H1 (cell line): ENCODE data around the gene ENPEP. TPM values are rescaled to one million over a fixed set of nuclear protein-coding genes. Genes with fewer than 3 reads are reported as not detected.
A peak's percentile ranks its signal among the peaks of the same experiment; 100 is the strongest.

Experiments
- CTCF ChIA-PET: fragments of 300-600 bp; sonication (Branson Sonifier 250); formaldehyde crosslinking; loops from one replicate; lab custom pipeline; 2021; ENCODE audit not compliant: partially characterized antibody; lab: Charles Lee
- POLR2A ChIA-PET: fragments of 300-600 bp; sonication (Branson Sonifier 250); formaldehyde crosslinking; loops from one replicate; lab custom pipeline; 2021; ENCODE audit warnings: inconsistent platforms; ENCODE audit not compliant: partially characterized antibody; lab: Charles Lee
- DNase-seq, 2 experiments: peaks; one replicate each; pipeline versions ENCODE4 v3.0.0 to v3.0.0-alpha.2; 2010 to 2022; ENCODE audit warnings: low spot score in 2 of 2, low read depth in 1 of 2, mixed read lengths in 1 of 2
- FAIRE-seq: peaks from 2 replicates; lab custom pipeline; 2011; peaks lifted over from hg19 to GRCh38; lab: Jason Lieb, UNC
- H2AFZ ChIP-seq: 2 replicates; pipeline ENCODE4 v1.8.1; 2012; ENCODE audit warnings: low read length, inconsistent platforms
- H2AK5ac ChIP-seq: 2 replicates; pipeline ENCODE4 v1.6.1; 2013; ENCODE audit warnings: low read depth, low read length
- H2BK120ac ChIP-seq: replicated peaks from 2 replicates; pipeline ENCODE3; 2013; ENCODE audit warnings: low read depth, low read length, inconsistent platforms
- H2BK12ac ChIP-seq: 2 replicates; pipeline ENCODE4 v1.6.1; 2013; ENCODE audit warnings: low read depth, low read length
- H2BK15ac ChIP-seq: 2 replicates; pipeline ENCODE4 v1.6.1; 2013; ENCODE audit warnings: low read length
- H2BK20ac ChIP-seq: 2 replicates; pipeline ENCODE4 v1.6.1; 2013; ENCODE audit warnings: low read length
- H2BK5ac ChIP-seq: 2 replicates; pipeline ENCODE4 v1.6.1; 2013; ENCODE audit warnings: low read depth, low read length
- H3K14ac ChIP-seq: 2 replicates; pipeline ENCODE4 v1.6.1; 2013; ENCODE audit warnings: inconsistent platforms; ENCODE audit not compliant: insufficient read length
- H3K18ac ChIP-seq: 2 replicates; pipeline ENCODE4 v1.6.1; 2013; ENCODE audit warnings: low read length; ENCODE audit errors: extremely low read depth
- H3K23ac ChIP-seq: 2 replicates; pipeline ENCODE4 v1.6.1; 2013; ENCODE audit warnings: inconsistent platforms; ENCODE audit not compliant: insufficient read length
- H3K23me2 ChIP-seq: 2 replicates; pipeline ENCODE4 v1.6.1; 2013; ENCODE audit warnings: low read depth, low read length
- H3K27ac ChIP-seq: 2 replicates; pipeline ENCODE4 v1.6.1; 2011; ENCODE audit warnings: low read depth, low read length, inconsistent platforms
- H3K27me3 ChIP-seq, 4 experiments: replicated peaks in 1 of 4; 1 replicate in 1 of 4; 2 replicates in 3 of 4; pipeline versions ENCODE4 v1.6.1 to v1.8.1; 2011 to 2013; ENCODE audit warnings: low read length in 3 of 4, mild to moderate bottlenecking in 3 of 4, inconsistent platforms in 2 of 4, mixed read lengths in 2 of 4, moderate library complexity in 1 of 4; ENCODE audit not compliant: control insufficient read depth in 3 of 4, insufficient read depth in 3 of 4; ENCODE audit errors: extremely low read depth in 1 of 4
- H3K36me3 ChIP-seq, 4 experiments: 2 replicates each; pipeline versions ENCODE4 v1.6.1 to v1.8.1; 2011 to 2013; ENCODE audit warnings: mild to moderate bottlenecking in 4 of 4, low read length in 3 of 4, moderate library complexity in 2 of 4, control low read depth in 1 of 4, inconsistent platforms in 1 of 4; ENCODE audit not compliant: insufficient read depth in 4 of 4, control insufficient read depth in 2 of 4
- H3K4ac ChIP-seq: replicated peaks from 2 replicates; pipeline ENCODE3; 2013; ENCODE audit warnings: low read length, low read depth, mixed read lengths, inconsistent platforms; ENCODE audit not compliant: insufficient read length
- H3K4me1 ChIP-seq, 4 experiments: replicated peaks in 1 of 4; 1 replicate in 1 of 4; 2 replicates in 3 of 4; pipeline versions ENCODE4 v1.6.1 to v1.8.1; 2011 to 2013; ENCODE audit warnings: low read length in 3 of 4, inconsistent platforms in 2 of 4, mixed read lengths in 1 of 4; ENCODE audit not compliant: insufficient read depth in 4 of 4, control insufficient read depth in 3 of 4
- H3K4me2 ChIP-seq, 2 experiments: 2 replicates each; pipeline versions ENCODE4 v1.6.1 to v1.8.1; 2011 to 2013; ENCODE audit warnings: low read depth in 2 of 2, low read length in 2 of 2, control low read depth in 1 of 2, inconsistent platforms in 1 of 2, mild to moderate bottlenecking in 1 of 2; ENCODE audit not compliant: insufficient read depth in 1 of 2
- H3K4me3 ChIP-seq, 4 experiments: fragments of 200-600, 300-600 bp in 1 of 4; sonication (generic), shearing (Covaris generic), sonication (Bioruptor Twin) in 1 of 4; 2 replicates each; pipeline versions ENCODE4 v1.5.1 to v1.8.1; 2011 to 2016; ENCODE audit warnings: low read length in 4 of 4, low read depth in 3 of 4, control low read depth in 2 of 4, inconsistent platforms in 2 of 4, mild to moderate bottlenecking in 2 of 4, mixed read lengths in 1 of 4, moderate library complexity in 1 of 4; ENCODE audit not compliant: insufficient read depth in 2 of 4; ENCODE audit errors: extremely low read depth in 1 of 4
- H3K56ac ChIP-seq: replicated peaks from 2 replicates; pipeline ENCODE3; 2013; ENCODE audit warnings: low read depth, mild to moderate bottlenecking, mixed read lengths, low read length, inconsistent platforms; ENCODE audit not compliant: insufficient read length
- H3K79me1 ChIP-seq: 2 replicates; pipeline ENCODE4 v1.6.1; 2013; ENCODE audit warnings: low read depth, low read length, control low read depth
- H3K79me2 ChIP-seq, 2 experiments: 2 replicates each; pipeline versions ENCODE4 v1.6.1 to v1.8.1; 2012 to 2013; ENCODE audit warnings: low read length in 2 of 2, mild to moderate bottlenecking in 2 of 2, inconsistent platforms in 1 of 2; ENCODE audit not compliant: insufficient read depth in 2 of 2, control insufficient read depth in 1 of 2
- H3K9ac ChIP-seq, 4 experiments: replicated peaks in 1 of 4; 1 replicate in 1 of 4; 2 replicates in 3 of 4; pipeline versions ENCODE4 v1.6.1 to v1.8.1; 2011 to 2013; ENCODE audit warnings: low read depth in 3 of 4, low read length in 3 of 4, control low read depth in 2 of 4, mild to moderate bottlenecking in 2 of 4, moderate library complexity in 2 of 4, inconsistent platforms in 1 of 4; ENCODE audit errors: extremely low read depth in 1 of 4
- H3K9me3 ChIP-seq, 2 experiments: 2 replicates each; pipeline versions ENCODE4 v1.6.1 to v1.8.1; 2012 to 2013; ENCODE audit warnings: mild to moderate bottlenecking in 2 of 2, moderate library complexity in 2 of 2, control low read depth in 1 of 2, inconsistent platforms in 1 of 2, low read depth in 1 of 2, low read length in 1 of 2, mixed read lengths in 1 of 2; ENCODE audit not compliant: insufficient read depth in 2 of 2
- H4K20me1 ChIP-seq, 2 experiments: replicated peaks in 1 of 2; 2 replicates each; pipeline versions ENCODE3 to v1.8.1; 2011 to 2013; ENCODE audit warnings: inconsistent platforms in 2 of 2, low read length in 2 of 2, mild to moderate bottlenecking in 1 of 2; ENCODE audit not compliant: insufficient read depth in 2 of 2, control insufficient read depth in 1 of 2
- H4K5ac ChIP-seq: 2 replicates; pipeline ENCODE4 v1.6.1; 2013; ENCODE audit warnings: low read length, low read depth, mixed read lengths, inconsistent platforms; ENCODE audit not compliant: insufficient read length
- H4K8ac ChIP-seq: 2 replicates; pipeline ENCODE4 v1.8.0; 2013; ENCODE audit warnings: mild to moderate bottlenecking, moderate library complexity, low read length, inconsistent platforms; ENCODE audit not compliant: insufficient read depth; ENCODE audit errors: extremely low read depth
- H4K91ac ChIP-seq: replicated peaks from 2 replicates; pipeline ENCODE3; 2013; ENCODE audit warnings: low read length, mixed read lengths, inconsistent platforms; ENCODE audit not compliant: insufficient read length
- ASH2L ChIP-seq: fragments of 200-600, 300-600 bp; sonication (generic); IDR thresholded peaks from one replicate; pipeline ENCODE4 v1.7.1; 2017; ENCODE audit warnings: low read length
- BCL11A ChIP-seq, 2 experiments: IDR thresholded peaks; one replicate each; pipeline ENCODE4 v1.6.1; 2011; ENCODE audit warnings: low read depth in 2 of 2, low read length in 2 of 2, mild to moderate bottlenecking in 2 of 2
- CBX5 ChIP-seq: fragments of 300-800, 300-1000 bp; sonication (generic); IDR thresholded peaks from 2 replicates; pipeline ENCODE4 v1.7.1; 2016; ENCODE audit warnings: antibody characterized with exemption, low read length, low read depth
- CEBPB ChIP-seq: IDR thresholded peaks from 2 replicates; pipeline ENCODE4 v1.6.1; 2012; ENCODE audit warnings: low read depth, low read length
- HDAC6 ChIP-seq: IDR thresholded peaks from one replicate; pipeline ENCODE4 v1.7.1; 2012; ENCODE audit warnings: low read depth, mild to moderate bottlenecking, inconsistent platforms, low read length, moderate library complexity
- RXRA ChIP-seq: IDR thresholded peaks from 2 replicates; pipeline ENCODE4 v1.6.1; 2011; ENCODE audit warnings: low read depth, mild to moderate bottlenecking, low read length, moderate library complexity; ENCODE audit not compliant: insufficient read depth
- WGBS, 2 experiments: shearing (Covaris generic) in 1 of 2; methylation state at CpG; one replicate each; pipeline versions ENCODE4 v1.1.6 to v1.1.7; 2013 to 2015; ENCODE audit warnings: low lambda C conversion rate in 2 of 2, mixed read lengths in 2 of 2, inconsistent platforms in 1 of 2, low coverage in 1 of 2, missing lambda C conversion rate in 1 of 2; ENCODE audit not compliant: insufficient replicate concordance in 2 of 2, insufficient coverage in 1 of 2, insufficient read length in 1 of 2; ENCODE audit errors: extremely low coverage in 1 of 2, missing lambda C conversion rate in 1 of 2; 5-methylcytosine and 5-hydroxymethylcytosine counted together
- polyA plus RNA-seq, 7 experiments: library from polyadenylated mRNA; depleted of rRNA in 3 of 7; stranded (reverse) in 5 of 7; unstranded in 2 of 7; fragments of >200 nt in 5 of 7; fragments of 200-250 nt in 2 of 7; gene quantifications; 1 replicate in 5 of 7; 2 replicates in 1 of 7; 4 replicates in 1 of 7; pipeline versions ENCODE4 v1.2.1 to v1.2.3, GENCODE V29; 2011 to 2013; ENCODE audit warnings: missing spikeins in 2 of 7, mixed read lengths in 2 of 7
- total RNA-seq: library from RNA; stranded (reverse); fragmentation: NEBNext Ultra II Directional; extraction: Animal tissue kit (Norgen Biotek cat#: 25700); gene quantifications from 2 replicates; pipeline ENCODE4 v1.2.1, GENCODE V29; 2021

The ENPEP gene
- total and polyA plus RNA-seq, 2 of the 8 experiments (the other 6 are each of a cell fraction or from before 2014, with no cell fraction given): 0.09 to 0.61 TPM

DNA sequence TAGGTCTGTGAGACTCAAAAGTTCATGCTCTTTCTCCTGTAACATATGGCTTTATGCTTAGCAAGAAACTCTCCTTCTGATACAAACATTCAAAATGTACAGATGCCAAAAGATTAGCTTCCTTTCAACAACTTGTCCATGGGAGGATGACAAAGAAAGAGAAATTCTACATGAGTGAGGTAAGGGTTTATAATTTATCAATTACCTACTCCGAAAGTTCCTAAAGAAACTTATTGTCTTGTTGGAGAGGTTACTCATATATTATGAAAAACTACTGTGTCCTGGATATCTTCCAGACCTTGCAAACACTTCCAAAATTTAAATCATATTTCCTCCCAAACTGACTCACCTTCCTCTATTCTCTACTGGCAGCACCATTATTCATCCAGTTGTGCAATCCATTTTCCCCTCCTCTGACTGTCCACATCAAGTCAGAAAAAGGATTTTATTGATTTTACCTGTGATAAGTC lies 65.1 kb downstream of the ENPEP start:
- Histone ChIP-seq H3K4ac (no peak overlapping the region), H3K23me2 (no peaks in the 10 kb centered on the region), H4K91ac (no peak overlapping the region), H2BK12ac (no peak overlapping the region), H3K56ac (no peak overlapping the region), H3K9ac (peak overlapping the region in 1 of 4 experiments; percentile 1; a peak in 1 of 7 replicates), H3K79me2 (no peaks in the 10 kb centered on the region), H4K5ac (no peak overlapping the region), H2BK20ac (no peak overlapping the region), H3K9me3 (peaks cover 0 to 3% of the 10 kb centered on the region in 2 experiments; a peak in 1 of 4 replicates), H3K18ac (no peak overlapping the region), H3K27me3 (no peaks in the 10 kb centered on the region), H2BK15ac (no peak overlapping the region), H3K23ac (no peak overlapping the region), H2AFZ (no peak overlapping the region), H2AK5ac (no peak overlapping the region), H3K4me2 (no peak overlapping the region), H4K8ac (no peak overlapping the region), H2BK120ac (no peak overlapping the region), H3K27ac (no peak overlapping the region), H3K79me1 (no peaks in the 10 kb centered on the region), H3K36me3 (no peaks in the 10 kb centered on the region), H4K20me1 (no peaks in the 10 kb centered on the region), H3K14ac (no peak overlapping the region), H3K4me3 (no peak overlapping the region), H3K4me1 (no peaks in the 10 kb centered on the region), H2BK5ac (no peak overlapping the region)
- ChIA-PET CTCF (interaction anchor here (1.8 kb wide), 1 partner anchor 197 kb away, joined by 4 read pairs; no protein-coding TSS in a partner anchor), POLR2A (no interaction called here)
- no peak for TF ChIP-seq RXRA
- no peak for TF ChIP-seq BCL11A (IDR thresholded peaks at IDR 0.05; ENCODE audit: low read depth in 2 of 2, low read length in 2 of 2)
- TF ChIP-seq ASH2L: no peak
- TF ChIP-seq HDAC6: no peak
- TF ChIP-seq CEBPB: no peak
- no peak for TF ChIP-seq CBX5
- 95% methylated on average over 1 of the region's 1 CpG; no CpG with 5 or more reads in 1 of the 2 experiments for WGBS, 2 experiments
- no peak for FAIRE-seq
- no peak for DNase-seq
